ENCODE results near the gene PCIF1.
"Not testable (repeated sequence)": the region's sequence is repeated elsewhere in the genome, so short reads cannot be mapped to it uniquely, and the experiment has no call there.

PCIF1 gene

DNA sequence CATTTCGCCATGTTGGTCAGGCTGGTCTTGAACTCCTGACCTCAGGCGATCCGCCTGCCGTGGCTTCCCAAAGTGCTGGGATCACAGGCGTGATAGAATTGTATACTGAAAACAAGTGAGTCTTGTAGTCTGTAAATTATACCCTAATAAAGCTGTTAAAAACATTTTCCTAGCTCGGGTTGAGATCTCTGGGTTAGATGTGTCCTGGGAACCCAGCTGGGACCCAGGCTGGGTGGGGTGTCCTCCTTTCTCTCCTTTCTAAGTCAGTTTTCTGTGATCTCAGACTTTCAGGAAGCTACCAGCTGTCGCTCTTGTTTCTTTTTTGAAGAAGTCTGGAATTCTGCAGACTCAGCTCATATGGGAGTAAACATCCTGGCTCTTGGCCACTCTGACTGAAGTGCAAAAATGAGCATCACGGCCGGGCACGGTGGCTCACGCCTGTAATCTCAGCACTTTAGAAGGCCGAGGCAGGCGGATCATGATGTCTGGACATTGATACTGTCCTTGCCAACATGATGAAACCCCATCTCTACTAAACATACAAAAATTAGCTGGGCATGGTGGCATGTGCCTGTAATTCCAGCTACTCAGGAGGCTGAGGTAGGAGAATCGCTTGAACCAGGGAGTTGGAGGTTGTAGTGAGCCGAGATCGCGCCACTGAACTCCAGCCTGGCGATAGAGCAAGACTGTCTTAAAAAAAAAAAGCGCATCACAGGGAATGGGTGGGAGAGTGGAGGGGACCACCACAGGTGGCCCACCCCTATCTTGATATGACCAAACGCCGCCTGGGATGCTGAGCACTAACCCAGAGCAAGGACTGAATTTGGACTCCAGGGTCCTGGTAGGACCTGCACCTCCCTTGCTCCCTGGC lies 9.9 kb upstream of the PCIF1 start:
- peak; percentile 47 for DNase-seq (ENCODE audit: low spot score)

DNA sequence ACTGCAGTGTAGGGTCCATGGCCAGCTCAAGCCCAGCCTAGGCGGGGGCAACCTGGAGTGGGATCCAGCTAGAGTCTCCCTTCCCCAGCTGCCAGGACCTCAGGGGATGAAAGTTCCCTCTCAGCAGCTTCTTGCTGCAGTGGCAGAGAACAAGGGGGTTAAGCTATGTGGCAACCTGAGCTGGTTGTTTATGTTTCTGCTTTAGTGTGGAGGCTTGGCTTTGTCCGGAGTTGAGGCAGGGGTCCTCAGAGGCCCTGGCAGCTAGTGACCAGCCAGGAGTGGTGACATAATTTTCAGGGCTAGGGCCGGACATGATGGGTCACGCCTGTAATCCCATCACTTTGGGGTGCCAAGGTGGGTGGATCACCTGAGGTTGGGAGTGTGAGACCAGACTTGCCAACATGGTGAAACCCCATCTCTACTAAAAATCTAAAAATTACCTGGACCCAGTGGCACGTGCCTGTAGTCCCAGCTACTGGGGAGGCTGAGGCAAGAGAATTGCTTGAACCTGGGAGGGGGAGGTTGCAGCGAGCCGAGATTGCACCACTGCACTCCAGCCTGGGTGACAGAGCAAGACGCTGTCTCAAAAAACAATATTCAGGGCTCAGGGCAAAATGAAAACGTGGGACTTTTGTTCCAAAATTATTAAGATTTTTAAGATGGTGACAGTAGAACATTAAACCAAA lies 8.5 kb upstream of the PCIF1 start:
- DNase-seq (ENCODE audit: low spot score) = no peak

DNA sequence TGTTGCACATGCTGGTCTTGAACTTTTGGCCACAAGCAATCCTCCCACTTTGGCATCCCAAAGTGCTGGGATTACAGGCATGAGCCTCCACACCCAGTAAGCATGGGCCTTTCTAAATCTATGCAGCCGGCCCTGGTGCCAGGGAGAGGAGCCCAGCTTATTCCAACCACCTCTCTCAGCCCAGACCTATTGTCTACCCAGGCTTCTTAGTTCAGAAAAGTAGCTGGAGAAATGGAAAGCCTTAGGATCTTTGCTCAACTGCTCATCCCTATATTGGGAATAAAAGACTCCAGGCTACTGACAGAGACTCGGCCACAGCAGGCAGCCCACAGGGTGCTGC lies 7.8 kb upstream of the PCIF1 start:
- no peak for DNase-seq (ENCODE audit: low spot score)

DNA sequence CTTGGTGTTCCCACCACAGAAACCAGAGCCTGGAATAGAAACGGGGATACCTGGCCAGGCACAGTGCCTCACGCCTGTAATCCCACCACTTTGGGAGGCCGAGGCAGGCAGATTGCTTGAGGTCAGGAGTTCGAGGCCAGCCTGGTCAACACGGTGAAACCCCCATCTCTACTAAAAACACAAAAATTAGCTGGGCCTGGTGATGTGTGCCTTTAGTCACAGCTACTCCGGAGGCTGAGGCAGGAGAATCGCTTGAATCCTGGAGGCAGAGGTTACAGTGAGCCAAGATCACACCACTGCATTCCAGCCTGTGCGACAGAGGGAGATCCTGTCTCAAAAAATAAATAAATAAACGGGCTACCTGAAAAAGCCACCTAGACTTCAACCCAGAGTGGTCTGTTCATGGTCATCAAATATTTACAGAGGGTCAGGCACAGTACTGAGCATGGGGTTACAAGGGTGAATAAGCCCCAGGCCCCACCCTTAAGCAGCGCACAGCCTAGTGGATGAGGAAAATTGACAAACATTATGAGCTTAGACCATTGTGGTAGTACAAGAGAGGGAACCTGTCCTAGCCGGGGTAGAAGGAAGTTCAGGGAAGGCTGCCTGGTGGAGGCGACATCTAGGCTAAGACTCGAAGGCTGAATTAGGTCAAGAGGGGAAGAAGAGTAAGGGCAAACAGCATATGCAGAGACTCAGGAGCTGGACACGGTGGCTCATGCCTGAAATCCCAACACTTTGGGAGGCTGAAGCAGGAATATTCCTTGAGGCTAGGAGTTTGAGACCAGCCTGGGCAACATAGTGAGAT lies 7.2 kb upstream of the PCIF1 start:
- no peak for DNase-seq (ENCODE audit: low spot score)

GRCh38 chr20:45931680-45932079 lies 2.8 kb upstream of the PCIF1 start:
- DNase-seq (ENCODE audit: low spot score) = not testable (repeated sequence)

DNA sequence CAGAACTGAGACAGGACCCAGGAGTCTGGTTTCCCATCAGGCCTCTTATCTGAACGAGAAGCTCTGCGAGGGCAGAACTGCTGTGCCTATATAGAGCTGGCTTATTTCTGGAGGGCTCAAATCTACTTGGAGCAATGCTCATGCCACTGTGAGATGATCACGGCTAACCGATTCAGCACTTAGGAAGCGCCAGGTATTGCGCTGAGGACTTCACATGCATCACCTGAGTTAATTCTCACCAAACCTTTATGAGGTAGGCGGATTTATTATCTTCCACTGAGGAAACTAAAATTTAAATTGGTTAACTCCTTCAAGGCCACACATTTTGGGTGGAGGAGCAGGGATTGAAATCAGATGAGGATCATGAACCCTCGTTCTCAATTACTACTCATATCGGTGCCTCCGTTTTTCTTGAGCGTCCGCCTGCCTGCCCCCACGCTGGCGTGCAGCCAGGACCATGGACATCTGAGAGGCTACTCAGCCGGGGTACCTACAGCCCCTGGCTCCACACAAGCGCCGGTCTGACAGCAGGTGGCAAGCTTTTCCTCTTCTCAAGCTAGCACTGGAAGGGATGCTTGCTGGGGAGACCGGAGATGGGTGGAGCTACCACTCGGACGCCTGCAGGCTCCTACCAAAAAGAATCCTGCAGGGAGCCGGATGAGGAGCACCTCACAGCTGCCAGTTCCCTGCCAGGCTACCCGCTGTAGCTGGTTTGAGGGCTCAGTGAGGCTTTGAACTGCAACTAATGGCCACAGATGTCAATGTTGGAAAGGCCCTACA lies 1.0 kb upstream of the PCIF1 start:
- peak; percentile 76 for DNase-seq (ENCODE audit: low spot score)

- peak; percentile 44 for DNase-seq (ENCODE audit: low spot score)
Observed at GRCh38 chr20:45934046-45934585, 367 bp upstream of the PCIF1 start.

GRCh38 chr20:45935416-45936046 lies 1.0 kb downstream of the PCIF1 start:
- DNase-seq (ENCODE audit: low spot score) = peak; percentile 32

GRCh38 chr20:45937765-45938164 lies 3.3 kb downstream of the PCIF1 start:
- no peak for DNase-seq (ENCODE audit: low spot score)

GRCh38 chr20:45938727-45939438 lies 4.4 kb downstream of the PCIF1 start:
- DNase-seq (ENCODE audit: low spot score) = no peak

DNA sequence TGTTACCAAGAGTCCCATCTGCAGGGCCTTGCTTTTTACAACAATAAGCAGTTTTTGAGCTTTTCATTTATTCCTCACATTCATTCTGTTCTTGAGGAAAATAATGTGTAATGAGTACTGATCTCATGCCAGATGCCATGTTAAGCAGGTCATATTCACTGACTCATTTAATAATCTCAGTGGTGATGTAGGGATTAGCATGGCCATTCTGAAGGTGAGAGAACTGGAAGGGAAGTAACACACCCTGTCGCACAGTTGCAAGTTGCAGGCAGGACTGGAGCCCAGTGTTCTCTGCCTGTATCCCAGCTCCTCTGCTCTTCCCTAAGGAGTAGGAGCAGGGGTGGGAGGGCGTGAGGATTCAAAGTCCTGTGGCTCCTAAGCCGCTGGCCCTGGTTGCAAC lies 5.6 kb downstream of the PCIF1 start:
- no peak for DNase-seq (ENCODE audit: low spot score)

DNA sequence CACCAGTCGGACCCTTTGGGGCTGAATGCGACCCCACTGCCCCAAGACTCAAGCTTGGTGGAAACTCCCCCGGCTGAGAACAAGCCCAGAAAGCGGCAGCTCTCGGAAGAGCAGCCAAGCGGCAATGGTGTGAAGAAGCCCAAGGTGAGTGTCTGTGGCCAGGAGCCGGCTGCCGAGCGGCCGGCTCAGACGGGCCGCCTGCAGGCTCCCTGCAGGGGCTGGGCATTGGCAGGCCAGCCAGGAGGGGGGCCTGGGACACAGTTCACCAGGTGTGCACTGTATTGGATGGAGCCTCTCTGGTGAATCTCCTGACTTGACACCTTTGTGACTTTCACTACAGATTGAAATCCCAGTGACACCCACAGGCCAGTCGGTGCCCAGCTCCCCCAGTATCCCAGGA lies 6.0 kb downstream of the PCIF1 start:
- DNase-seq (ENCODE audit: low spot score) = no peak

- DNase-seq (ENCODE audit: low spot score) = no peak
Observed at GRCh38 chr20:45943613-45944012, 9.1 kb downstream of the PCIF1 start.

DNA sequence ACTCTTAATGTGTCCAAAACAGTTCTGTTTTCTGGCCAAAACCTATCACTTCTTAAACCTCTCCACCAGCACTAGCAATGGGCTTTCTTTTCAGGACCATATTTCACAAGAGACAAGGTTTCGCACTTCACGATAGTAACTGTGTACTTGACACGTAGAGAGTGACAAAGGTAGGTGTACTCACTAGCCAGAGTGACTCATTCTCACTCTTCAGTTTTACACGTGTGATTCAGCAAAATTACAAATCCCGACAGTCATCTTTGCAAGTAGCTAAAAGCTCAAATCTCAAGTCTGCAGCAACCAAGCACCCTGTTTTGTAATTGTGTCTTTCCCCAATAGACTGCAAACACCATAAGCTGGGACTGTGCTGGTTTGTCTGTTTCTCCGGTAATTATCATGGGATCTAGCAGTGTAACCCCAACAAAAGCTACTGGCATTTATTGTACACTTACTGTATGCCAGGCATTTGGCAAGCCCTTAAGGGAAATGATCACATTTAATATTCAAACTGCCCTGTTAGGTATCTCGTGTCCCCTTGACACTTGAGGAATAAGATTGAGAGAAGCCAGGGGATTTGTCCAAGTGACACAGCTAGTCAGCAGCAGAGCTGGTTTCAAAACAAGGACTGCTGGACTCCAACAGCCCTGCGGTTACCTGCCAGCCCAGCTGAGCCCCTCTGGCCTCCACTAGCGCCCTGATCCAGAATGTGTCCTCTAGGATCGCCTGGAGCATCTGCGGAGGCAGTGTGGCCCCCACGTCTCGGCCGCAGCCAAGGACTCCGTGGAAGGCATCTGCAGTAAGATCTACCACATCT lies 9.9 kb downstream of the PCIF1 start:
- DNase-seq (ENCODE audit: low spot score) = no peak

GRCh38 chr20:45944965-45945677 lies 10.6 kb downstream of the PCIF1 start:
- no peak for DNase-seq (ENCODE audit: low spot score)

- no peak for DNase-seq (ENCODE audit: low spot score)
Observed at GRCh38 chr20:45945678-45946148, 11.2 kb downstream of the PCIF1 start.

DNA sequence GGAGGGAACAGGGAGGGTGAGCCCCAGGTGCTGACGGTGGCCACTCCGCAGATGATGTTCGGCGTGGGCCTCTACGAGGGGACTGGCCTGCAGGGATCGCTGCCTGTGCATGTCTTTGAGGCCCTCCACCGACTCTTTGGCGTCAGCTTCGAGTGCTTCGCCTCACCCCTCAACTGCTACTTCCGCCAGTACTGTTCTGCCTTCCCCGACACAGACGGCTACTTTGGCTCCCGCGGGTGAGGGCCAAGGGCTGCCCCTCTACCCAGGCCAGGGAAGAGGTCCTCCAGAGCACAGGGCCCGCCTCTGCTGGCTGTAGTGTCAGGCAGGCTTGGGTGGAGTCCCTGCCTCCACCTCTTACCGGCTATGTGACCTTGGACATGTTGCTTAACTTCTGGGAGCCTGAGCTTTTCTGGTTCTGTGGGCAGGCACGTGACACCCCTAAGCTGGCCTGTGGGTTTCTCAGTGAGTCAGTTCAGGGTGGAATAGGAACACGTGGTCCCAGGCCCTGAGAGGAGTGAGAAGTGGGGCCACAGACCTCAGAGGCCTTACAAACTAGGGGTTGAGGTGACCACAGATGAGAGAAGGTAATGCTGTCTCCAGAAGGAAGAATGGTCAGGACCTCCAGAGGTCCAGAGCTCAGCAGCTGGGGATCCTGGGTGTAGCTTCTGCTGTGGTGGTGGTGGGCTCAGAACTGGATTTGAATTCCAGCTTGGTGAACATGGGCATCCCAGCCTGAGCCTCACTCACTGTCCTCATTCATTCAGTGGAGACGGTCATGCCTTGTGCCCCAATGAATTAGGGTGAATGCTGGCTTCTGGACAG lies 11.9 kb downstream of the PCIF1 start:
- DNase-seq (ENCODE audit: low spot score) = peak; percentile 43
